Stimulated activated CD4-positive, alpha-beta T cell treated with anti-CD3 and anti-CD28 coated beads, Interleukin-4, amount 100 ng/mL, for 4 hours (primary cell): ENCODE measurements around the gene MSH2.
"Not testable (repeated sequence)": the region's sequence is repeated elsewhere in the genome, so short reads cannot be mapped to it uniquely, and the experiment has no call there.

Source experiments
- DNase-seq, 2 experiments: peaks; one replicate each; pipeline ENCODE4 v3.0.0-alpha.2; 2020

MSH2 gene

GRCh38 chr2:47414682-47415458 lies 11.9 kb downstream of the MSH2 start:
- no peak for DNase-seq

DNA sequence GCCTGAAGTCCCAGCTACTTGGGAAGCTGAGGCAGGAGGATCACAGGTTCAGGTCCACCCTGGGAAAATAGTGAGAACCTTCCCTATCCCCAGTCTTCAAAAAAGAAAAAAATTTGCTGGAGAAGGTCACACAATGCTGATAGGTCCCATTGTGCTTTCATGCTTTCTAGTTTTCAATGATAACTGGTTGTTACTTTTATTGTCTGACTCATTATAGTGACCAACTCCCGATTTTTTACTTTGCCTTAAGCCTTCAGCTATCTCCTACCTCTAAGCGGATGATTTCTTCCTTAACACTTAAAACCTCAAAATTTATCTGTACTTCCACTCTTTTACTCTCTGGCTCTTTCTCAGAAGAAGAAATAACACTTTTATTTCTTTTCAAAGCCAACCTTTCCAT lies 17.3 kb downstream of the MSH2 start:
- DNase-seq = no peak

DNA sequence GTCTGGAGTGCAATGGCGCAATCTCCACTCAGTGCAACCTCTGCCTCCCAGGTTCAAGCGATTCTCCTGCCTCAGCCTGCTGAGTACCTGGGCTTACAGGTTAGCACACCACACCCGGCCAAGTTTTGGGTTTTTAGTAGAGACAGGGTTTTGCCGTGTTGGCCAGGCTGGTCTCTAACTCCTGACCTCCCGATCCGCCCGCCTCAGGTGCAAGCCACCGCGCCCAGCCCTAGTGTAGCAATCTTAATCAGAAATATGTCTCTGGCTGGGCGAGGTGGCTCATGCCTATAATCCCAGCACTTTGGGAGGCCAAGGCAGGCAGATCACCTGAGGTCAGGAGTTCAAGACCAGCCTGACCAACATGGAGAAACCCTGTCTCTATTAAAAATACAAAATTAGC lies 17.7 kb downstream of the MSH2 start:
- DNase-seq = not testable (repeated sequence)

GRCh38 chr2:47422016-47422415 lies 19.1 kb downstream of the MSH2 start:
- no peak for DNase-seq

- DNase-seq = no peak
These were observed 19.6 kb downstream of the MSH2 start for GRCh38 chr2:47422560-47422959.

DNA sequence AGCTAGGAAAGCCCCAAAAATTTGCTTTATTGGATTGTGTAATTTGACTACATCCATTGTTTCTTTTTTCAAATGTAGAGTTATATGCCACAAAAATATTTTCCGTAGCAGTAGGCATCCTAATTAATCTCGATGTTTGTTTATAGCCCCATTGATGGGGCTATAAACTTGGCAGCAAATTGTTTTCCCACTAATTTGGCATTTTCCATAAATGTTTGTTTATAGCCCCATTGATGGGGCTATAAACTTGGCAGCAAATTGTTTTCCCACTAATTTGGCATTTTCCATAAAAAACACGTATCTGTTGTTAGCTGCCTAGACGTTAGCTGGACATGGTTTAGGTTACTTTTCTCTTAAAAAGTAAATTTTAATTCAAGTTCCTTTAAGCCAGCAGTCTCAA lies 23.8 kb downstream of the MSH2 start:
- no peak for DNase-seq

GRCh38 chr2:47429795-47430194 lies 26.8 kb downstream of the MSH2 start:
- no peak for DNase-seq

- not testable (repeated sequence) for DNase-seq
These were observed 30.1 kb downstream of the MSH2 start for GRCh38 chr2:47433006-47433405.

GRCh38 chr2:47433445-47433844 lies 30.5 kb downstream of the MSH2 start:
- not testable (repeated sequence) for DNase-seq

DNA sequence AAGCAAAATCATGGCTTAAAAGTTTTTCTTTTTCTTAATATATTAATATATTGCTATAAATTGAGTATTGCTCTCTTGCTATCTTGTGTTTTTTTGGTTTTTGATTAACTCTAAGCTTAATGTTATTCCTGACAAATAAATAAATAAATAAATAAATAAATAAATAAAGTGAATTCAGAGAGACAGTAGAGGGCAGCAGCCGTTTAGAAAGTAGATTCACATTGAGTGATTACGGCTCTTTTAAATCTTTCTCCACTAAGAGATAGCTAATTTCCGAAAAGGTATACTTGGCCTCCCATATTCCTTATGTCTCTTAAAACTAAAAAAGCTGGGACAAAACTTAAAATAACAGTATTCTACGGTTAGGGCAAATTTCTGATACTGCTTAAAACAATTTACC lies 34.3 kb downstream of the MSH2 start:
- DNase-seq = no peak

DNA sequence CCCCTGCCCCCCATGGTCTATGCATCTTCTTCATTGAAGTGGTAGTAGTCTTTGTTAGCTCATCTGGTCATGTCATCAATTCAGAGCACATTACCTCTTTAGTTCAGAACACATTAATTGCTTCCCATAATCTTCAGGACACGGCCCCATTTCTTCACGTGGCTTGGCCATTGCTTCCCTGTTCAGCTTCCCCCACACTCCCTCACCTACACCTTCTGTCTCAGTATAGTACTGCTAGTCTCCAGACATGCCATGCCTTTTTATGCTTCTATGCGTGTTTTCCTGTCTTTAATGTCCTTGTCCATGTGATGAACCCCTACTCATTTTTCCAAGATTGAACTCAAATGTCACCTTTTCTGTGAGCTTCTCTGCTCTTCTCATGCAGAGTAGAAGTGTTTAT lies 35.1 kb downstream of the MSH2 start:
- DNase-seq = no peak

GRCh38 chr2:47438783-47439182 lies 35.8 kb downstream of the MSH2 start:
- no peak for DNase-seq

DNA sequence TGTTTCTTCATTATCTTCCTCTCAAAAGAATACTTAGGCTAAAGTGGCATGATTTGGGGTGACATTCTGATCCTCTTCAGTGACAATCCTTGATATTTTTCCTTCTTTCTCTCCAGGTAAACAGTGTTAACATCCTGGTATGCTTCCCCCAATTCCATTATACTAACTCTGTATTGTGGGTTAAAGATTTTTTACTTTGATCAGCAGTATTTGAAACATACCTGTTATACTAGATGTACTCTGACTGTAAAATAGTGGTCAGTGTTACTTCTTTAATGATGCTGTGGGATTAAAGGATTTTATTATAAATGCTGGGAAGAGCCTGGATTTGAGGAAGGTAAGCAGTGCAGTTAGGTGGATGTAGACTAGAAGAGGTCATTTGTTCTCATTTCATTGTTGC lies 48.8 kb downstream of the MSH2 start:
- DNase-seq = no peak

GRCh38 chr2:47452761-47453160 lies 49.8 kb downstream of the MSH2 start:
- no peak for DNase-seq

- not testable (repeated sequence) for DNase-seq
These were observed 51.9 kb downstream of the MSH2 start for GRCh38 chr2:47454818-47455217.

DNA sequence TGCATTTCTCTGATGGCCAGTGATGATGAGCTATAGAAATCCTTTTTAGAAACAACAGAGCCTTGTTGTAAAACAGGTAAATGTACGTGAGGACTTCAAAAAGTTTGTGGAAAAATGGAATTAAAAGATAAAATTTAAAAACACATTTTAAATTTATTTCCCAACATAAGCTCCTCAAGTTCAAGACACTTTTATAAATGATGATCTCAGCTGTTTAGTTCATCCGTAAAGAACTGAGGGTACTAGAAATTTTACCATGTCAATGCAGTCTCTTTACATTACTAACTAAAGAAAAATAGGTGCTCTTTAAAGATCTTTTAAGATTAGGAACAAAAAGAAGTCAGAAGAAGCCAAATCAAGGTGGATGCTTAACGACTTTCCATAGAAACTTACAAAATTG lies 52.5 kb downstream of the MSH2 start:
- DNase-seq = no peak

- DNase-seq = no peak
These were observed 53.9 kb downstream of the MSH2 start for GRCh38 chr2:47456851-47457250.

DNA sequence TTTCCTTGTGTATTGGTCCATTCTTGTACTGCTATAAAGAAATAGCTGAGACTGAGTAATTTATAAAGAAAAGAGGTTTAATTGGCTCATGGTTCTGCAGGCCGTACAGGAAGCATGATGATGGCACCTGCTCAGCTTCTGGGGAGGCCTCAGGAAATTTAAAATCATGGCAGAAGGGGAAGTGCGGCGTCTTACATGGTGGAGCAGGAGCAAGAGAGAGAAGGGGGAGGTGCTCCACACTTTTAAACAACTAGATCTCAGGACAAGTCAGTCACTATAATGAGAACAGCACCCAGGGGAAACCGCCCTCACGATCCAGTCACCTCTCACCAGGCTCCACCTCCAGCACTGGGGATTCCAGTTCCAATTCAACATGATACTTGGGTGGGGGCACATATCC lies 54.3 kb downstream of the MSH2 start:
- no peak for DNase-seq

GRCh38 chr2:47459021-47459420 lies 56.1 kb downstream of the MSH2 start:
- no peak for DNase-seq

- no peak for DNase-seq
These were observed 57.8 kb downstream of the MSH2 start for GRCh38 chr2:47460766-47461165.

DNA sequence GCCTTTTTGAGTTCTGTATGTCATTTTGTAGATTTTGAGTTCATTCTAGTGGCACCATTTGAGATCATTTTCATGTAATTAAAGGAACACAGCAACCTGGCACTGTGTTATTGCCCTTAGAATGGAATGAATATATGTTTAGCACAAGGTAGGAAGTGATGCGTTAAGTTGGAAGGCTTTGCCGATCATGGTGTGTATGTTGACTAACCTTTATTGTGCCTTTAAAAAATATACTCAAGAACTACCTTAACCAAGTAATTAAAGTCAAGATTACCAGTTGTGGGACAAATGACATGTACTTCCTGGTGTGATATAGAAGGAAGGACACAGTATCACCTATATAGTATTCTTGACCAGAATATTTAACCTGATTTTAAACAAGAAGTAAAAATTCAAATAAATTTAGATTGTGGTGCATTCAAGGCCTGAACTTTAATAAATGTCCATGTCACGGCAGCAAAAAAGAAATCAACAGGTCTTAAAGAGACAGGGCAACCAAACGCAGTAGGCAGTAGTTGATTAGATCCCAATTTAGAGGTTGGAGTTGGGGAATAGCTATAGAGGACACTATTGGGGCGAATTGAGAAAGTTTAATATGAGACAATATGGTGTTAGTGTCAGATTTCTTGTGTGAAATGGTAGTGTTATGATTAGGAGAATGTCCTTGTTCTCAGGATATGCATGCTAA lies 68.6 kb downstream of the MSH2 start:
- no peak for DNase-seq

GRCh38 chr2:47479863-47480262 lies 76.9 kb downstream of the MSH2 start:
- no peak for DNase-seq

DNA sequence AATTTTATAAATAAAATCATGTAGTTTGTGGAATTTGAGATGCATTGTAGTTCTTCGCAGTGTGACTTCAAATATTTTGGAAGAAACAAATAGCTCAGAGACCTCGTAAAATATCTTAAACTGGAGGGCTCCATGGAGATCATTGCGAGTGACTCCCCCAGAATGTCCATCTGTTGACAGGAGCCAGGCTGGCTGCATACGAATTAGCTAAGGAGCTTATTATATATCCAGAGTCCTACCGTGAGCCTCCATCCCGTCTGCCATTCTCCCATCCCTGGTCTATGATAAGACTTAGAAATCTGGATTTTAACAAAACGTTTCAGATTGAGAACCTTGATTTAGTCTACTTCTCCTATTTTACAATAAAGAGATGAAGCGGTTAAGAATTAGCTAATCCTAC lies 80.2 kb downstream of the MSH2 start:
- DNase-seq = no peak

DNA sequence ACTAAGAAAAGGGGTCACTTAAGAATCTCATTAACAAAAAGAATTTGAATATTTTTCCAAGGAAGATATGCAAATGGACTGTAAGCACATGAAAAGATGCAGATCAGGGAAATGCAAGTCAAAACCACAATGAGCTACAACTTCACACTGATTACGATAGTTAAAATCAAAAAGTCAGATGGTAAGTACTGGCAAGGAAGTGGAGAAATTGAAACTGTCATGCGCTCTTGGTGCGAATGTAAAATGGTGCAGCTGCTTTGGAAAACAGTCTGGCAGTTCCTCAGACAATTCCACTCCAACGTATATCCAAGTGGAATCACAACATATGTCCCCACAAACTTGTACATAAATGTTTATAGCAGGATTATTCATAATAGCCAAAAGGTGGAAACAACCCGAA lies 81.4 kb downstream of the MSH2 start:
- no peak for DNase-seq

DNA sequence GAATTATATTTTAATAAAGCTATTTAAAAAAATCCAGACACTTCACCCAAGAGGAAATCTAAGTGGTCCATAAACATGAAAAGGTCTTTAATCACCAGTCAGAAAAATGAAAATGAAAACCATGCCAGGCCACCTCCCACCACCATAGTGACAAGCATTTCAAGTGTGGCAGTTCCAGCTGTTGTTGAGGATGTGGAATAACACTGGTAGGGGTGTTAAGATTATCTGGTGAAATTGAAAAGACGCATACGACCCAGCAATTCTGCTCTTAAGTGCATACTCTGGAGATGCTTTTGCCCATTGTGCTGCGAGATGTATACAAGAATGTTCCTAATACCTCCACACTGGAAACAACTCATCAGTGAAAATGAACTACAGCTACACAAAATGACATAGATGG lies 82.2 kb downstream of the MSH2 start:
- DNase-seq = no peak
